ENCODE results near the gene SLC29A4.
"Not testable (repeated sequence)": the region's sequence is repeated elsewhere in the genome, so short reads cannot be mapped to it uniquely, and the experiment has no call there.

Gene SLC29A4

DNA sequence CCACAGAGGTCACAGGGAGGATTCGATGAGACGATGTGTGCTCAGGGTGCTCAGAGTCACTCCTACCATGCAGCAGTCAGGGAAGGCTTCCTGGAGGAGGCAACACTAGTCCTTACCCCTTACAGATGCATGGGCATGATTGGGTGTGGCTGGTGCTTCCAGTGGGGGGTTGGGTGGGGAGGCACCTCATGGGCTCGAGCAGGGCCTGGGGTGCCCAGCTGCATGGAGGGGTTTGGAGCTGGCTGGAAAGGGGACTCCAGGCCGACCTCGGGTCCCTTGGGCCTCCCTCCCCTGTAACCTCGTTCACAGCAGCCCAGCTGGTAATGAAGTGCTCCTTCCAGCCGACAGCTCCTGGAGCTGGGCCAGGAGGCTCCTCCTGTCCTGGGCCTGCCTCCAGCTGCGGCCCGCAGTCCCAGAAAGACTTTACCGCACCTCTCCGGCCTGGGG, 7.7 kb upstream of the SLC29A4 start:
- not testable (repeated sequence) for DNase-seq (ENCODE audit: low spot score)

DNA sequence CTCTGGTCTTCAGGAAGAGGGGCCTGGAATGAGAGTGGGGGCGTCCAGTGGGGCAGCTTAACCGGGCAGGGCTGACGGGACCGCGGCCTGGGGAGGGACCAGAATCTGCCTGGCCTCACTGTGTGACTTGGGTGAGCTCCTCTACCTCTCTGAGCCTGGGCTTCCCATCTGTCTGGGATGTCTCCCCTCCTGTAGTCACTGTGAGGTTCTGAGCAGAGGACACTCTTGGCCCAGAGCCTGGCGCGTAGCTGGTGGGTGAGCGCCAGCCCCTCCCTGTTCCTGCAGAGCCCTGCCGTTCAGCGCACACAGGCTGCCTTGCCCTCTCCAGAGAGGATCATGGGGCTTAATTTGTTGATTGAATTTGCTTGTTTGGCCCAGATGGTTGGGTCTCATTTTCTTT, 7.2 kb upstream of the SLC29A4 start:
- not testable (repeated sequence) for DNase-seq (ENCODE audit: low spot score)

DNA sequence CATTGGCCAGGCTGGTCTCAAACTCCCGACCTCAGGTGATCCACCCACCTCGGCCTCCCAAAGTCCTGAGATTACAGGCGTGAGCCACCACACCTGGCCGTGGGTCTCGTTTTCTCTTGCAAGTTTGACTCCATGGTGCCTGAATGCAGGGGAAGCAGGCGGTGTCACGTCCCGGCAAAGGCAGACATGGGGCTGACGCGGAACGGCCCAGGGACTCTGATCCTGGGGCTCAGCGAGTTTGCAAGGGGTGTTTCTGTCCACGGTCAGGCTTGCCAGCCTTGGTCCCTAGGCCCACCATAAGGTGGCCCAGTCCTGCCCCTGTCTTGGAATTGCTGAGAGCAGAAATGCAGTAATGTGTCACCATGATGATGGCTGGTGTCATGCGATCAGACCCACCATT, 6.6 kb upstream of the SLC29A4 start:
- not testable (repeated sequence) for DNase-seq (ENCODE audit: low spot score)

DNA sequence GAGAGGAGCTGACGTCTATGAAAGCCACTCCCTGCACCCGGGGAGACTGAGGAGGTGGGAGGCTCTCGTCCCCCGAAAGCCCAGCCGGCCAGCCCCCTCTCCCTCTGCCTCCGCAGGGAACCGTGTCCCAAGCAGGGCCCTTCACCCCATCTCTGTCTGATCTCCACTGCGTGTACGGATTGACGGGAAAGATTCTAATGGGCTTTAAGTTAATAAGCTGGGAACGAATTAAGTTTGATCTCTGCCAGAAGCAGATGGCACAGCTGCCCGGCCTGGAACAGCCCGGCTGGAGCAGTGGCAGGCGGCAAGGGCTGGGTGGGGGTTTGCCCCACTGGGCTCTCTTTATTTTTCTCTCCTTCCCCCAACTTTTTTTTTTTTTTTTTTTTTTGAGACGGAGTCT, 6.1 kb upstream of the SLC29A4 start:
- DNase-seq (ENCODE audit: low spot score), result no peak

DNA sequence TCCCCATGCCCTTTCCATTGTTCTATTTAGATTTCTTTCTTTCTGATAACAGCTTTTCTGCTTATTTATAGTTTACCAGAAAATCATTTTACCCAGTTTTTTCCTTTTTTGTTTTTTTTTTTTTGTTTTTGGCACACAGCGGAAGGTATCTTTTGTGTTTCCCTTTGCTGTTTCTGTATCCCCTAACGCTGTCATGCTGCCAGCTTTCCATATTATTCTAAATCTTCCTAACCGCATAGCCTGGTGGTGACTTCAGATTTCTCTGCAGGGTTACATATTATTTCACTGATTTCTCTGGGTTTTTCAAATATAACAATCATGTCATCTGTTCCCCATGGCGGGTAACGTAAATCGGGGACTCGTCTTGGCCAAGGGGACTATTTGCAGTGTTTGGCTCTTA, 4.0 kb upstream of the SLC29A4 start:
- no peak for DNase-seq (ENCODE audit: low spot score)

DNA sequence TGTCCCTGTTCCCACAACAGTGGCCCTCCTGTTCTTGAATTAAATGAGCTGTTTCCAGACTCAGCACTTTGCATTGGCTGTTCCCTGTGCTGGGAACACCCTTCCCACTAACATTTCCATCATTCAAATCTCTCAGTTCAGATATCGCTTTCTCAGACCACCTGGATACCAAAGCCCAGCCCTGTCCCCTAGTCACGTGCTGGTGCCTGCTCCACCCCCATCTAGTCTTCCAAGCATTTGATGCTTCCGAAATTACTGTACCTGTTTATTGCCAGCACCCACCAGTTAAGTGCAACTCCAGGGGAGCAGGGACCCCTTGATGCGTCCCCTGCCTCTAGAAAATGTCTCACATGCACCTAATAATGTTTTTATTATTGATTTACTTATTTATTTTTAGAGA, 3.0 kb upstream of the SLC29A4 start:
- DNase-seq (ENCODE audit: low spot score), result no peak

DNA sequence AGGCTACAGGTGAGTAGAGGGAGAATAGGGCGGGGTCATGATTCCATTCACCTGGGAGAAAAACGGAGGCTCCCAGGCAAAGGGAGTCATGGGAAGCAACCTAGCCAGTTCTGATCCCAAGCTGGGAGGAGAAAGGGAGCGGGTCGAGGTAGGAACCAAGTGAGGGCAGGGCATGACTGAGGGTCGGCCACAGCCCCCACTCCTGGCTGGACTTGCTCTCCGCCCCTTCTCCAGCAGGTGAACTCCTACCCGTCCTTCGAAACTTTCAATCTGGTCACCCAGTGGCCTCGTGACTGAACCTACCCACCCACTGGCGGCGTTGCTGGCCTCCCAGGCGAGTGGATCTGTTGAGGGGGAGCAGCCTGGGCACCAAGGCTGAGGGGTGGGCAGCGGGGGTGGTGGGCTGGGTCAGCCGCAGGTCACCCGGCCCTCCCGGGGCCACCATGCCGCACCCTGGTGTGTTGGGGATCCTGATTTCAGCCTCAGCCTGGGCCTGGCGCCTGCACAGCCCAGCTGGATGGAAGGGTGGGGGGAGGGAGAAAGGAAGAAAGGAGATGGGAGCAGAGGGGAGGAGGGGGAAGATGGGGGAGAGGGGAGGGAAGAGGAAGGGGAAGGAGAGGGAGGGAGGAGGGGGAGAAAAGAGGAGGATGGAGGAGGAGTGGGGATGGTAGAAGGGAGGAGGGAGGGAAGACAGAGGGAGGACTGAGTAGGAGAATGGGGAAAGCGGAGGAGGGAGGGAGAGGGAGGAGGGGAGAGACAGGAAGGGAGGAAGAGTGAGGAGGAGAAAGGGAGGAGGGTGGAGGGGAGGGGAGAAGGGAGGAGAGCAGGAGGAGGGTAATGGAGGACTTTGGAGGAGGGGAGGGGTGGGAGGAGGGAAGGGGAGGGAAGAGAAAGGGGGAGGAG, 894 bp upstream of the SLC29A4 start:
- not testable (repeated sequence) for DNase-seq (ENCODE audit: low spot score)

DNA sequence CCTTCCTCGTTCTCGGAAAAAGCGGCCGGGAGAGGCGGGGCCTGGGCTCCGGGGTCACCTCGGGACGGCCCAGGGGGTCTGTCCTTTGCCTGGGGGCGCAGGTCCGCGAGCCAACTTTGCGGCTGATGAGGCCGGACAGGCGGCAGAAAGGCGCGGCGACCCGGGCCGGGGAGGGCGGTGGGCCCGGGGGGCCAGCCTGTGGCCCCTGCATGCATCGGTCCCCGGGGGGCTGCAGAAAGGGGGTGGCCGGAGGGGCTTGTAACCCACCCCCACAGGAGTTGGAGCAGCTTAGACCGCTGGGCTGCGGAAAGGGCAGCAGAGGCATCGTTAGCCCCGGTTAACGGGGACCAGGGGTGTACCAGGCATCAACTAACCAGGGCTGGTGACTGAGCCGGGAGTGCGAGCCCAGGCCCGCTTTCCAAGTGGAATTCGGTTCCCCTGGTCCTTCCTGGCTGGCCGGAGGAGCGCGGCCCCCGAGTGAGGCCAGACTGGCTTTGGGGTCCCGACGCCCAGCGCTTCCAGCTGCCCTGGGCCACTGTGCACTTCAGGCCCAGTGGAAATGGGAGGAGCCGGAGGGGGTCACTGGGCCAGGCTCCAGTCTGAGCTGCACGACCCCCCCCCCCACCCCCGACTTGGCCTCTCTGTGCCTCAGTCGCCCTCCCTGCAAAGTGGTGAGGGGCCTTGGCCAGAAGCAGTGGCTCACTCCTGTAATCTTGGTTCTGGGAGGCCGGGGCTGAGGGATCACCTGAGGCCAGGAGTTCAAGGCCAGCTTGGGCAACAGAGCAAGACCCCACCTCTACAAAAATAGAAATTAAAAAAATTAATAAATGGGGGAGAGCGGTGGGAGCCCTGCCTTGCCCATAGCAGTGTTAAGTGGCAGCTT, 919 bp downstream of the SLC29A4 start:
- no peak for DNase-seq (ENCODE audit: low spot score)

DNA sequence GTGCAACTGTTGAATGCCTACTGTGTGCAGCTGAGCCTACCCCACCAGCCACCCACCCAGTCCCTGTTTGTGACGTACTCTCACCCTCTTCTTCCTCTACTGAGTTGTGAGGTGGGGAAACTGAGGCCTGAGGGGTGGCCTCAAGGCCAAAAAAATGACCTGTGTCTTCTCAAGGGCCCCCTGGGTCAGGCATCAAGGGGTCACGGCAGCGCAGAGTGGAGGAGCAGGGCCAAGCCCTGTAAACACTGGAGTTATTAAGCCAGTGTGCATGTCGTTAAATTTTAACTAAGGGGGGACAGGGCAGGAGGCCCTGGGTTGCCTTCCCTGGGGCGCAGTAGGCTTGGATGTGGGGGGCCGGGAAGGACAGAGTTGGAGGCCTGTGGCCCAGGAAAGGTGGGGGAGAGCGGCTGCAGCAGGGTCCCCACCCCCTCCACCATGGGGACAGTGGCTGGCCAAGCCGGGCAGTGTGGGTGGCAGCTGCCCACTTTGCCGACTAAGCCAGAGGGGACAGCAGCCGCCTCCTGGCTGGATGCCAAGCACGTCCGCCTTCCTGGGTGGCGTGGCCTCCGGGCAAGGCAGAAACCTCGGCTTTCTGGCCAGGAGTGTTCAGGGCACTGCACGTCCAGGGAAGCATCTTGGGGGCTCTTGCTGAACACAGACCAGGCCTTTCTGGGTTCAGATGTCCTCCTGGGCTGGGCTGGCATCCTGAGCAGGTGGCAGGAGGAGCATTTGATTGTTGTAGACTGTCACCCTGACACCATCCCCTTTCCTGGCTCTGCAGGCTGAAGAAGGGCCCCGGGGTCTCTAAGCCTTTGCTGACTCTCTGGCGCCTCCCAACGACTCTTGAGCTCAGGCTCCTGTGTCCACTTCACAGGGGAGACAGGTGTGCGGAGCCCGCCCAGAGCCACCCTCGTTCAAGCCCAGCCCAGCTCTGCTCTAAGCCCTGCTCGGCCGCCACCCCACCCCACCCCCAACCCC, 1.9 kb downstream of the SLC29A4 start:
- no peak for DNase-seq (ENCODE audit: low spot score)

DNA sequence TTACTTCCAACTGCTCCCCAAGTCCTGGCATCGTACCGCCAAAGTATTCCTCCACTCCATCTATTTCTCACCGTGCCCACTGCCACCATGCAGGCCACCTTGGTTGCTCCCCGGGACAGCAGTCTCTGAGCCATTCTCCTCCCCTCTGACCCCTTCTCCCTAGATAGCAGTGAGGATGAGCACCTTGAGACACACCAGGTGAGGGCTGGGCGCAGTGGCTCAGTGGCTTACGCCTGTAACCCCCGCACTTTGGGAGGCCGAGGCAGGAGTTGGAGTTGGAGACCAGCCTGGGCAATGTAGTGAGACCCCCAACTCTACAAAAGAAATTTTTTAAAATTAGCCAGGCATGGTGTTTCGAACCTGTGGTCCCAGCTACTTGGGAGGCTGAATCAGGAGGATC, 4.2 kb downstream of the SLC29A4 start:
- DNase-seq (ENCODE audit: low spot score), result no peak

DNA sequence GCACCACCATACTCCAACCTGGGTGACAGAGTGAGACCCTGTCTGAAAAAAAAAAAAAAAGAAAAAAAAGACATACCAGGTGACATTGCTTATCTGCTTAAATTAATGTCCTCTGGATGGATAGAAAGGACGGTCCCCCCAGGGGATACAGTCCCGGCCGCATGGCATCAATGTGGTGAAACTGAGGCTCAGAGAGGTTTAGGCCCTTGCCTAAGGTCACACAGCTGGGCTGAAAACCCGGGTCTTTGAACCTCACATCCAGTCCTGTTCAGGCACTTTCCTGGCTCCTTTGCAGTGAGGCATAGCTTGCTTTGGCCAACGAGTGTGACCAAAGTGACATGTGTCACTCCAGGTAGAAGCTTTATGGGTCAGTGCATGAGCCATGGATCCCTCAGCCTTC, 4.6 kb downstream of the SLC29A4 start:
- not testable (repeated sequence) for DNase-seq (ENCODE audit: low spot score)

DNA sequence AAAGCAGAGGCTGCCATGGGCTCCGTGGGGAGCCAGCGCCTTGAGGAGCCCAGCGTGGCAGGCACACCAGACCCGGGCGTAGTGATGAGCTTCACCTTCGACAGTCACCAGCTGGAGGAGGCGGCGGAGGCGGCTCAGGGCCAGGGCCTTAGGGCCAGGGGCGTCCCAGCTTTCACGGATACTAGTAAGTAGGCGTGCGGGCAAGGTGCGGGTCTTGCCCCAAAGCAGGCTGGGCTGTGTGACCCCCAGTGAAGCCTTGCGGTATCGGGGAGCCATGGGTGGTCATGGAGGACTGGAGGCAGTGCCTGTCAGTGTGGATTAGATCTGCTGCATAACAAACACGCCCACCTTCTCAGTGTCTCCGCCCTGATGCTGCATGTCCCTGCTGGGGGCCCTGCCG, 5.1 kb downstream of the SLC29A4 start:
- no peak for DNase-seq (ENCODE audit: low spot score)

DNA sequence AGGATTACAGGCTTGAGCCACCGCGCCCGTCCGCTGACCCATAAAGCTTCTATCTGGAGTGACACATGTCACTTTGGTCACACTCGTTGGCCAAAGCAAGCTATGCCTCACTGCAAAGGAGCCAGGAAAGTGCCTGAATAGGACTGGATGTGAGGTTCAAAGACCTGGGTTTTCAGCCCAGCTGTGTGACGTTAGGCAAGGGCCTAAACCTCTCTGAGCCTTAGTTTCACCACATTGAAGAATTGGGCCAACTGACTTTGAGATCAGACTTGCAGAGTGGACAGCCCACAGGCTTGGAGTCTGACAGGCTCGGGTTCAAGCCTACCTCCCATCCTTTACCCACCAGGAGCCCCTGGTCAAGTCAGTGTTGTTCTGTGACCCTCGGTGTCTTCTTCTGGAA, 5.8 kb downstream of the SLC29A4 start:
- DNase-seq (ENCODE audit: low spot score), result not testable (repeated sequence)

DNA sequence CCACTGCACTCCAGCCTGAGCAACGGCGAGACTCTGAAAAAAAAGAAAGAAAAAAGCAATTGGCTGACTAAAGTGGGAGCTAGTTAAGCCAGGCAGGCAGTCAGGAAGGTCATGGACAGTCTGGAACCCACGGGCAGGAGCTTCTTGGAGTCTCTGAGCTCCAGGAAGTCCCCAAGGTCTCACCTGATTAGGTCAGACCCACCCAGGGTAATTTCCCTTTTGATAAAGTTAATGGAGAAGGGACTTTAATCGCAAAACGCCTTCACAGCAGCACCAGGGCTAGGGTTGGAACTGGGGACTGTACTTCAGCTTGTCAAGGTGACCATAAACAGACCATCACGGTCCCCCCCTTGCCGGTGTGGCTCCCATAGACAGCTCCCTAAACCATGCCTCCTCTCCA, 6.6 kb downstream of the SLC29A4 start:
- DNase-seq (ENCODE audit: low spot score), result no peak

DNA sequence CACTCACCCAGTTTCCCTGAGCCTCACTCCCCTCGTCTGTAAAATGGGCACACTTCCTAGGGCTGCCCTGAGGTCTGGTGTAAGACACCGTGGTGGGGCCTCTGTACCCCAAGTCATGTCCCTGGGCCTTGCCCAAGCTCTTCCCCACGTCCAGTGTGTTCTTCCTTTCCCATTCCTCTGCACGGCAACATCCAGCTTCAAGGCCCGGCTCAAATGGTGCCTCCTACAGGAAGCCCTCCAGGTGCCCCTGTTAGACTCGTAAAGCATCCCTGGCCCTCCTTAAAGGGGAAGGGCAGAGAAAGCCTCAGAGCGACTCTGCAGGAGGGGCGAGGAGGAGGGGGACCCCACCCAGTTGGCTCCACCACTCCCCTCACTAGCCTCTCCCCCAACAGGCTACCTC, 8.6 kb downstream of the SLC29A4 start:
- no peak for DNase-seq (ENCODE audit: low spot score)

DNA sequence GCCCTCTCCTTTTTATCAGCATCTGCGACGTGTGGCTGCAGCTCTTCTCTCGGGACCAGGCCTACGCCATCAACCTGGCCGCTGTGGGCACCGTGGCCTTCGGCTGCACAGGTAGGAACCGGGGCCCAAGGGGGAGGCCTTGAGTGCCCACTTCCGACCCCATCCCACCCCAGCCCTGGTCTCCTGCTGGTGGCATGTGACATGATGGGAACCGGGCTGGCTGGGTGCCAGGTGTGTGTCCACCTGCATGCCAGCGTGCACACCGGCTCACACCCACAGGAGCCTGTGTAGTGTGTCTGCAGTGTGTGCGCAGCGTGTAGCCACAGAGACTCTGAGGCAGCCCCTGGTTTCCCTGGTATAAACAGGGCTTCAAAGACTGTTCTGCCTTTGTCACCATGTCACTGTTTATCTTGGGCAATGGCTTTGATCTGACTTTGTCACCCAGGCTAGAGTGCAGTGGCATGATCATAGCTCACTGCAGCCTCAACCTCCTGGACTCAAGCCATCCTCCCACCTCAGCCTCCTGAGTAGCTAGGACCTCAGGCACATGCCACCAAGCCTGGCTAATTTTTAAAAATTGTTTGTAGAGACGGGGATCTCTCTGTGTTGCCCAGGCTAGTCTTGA, 9.1 kb downstream of the SLC29A4 start:
- not testable (repeated sequence) for DNase-seq (ENCODE audit: low spot score)

DNA sequence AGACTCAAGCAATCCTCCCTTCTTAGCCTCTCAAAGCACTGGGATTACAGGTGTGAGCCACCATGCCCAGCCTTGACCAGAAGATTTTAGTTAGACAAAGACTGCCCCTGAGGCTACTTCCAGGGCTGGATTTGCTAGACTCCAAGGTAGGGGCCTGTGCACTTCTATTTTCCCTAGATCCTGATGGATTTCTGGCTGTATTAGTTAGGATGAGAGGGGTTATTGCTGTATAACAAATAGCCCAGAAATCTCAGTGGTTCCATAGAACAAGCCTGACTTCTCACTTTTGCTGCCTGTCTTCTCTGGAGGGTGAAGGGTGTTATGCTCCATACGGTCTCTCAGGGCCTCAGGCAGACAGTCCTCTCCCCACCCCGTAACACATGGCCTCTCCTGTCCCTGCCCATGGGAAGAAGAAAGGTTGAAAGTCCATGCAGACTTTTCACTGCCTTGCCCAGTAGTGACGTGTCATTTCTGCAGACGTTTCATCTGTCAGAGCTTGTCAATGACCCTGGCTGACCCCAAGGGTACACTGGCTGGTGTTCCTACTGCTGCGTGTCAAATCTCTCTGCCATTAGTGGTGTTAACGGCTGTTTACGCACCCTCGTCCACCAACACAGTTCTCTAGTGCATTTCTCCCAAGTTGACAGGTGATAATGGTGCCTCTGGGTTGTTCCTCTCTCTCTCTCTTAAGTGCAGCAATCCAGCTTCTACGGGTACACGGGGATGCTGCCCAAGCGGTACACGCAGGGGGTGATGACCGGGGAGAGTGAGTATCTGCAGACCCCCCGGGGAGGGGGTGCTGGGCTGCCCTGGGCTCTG, 11.6 kb downstream of the SLC29A4 start:
- DNase-seq (ENCODE audit: low spot score), result no peak

DNA sequence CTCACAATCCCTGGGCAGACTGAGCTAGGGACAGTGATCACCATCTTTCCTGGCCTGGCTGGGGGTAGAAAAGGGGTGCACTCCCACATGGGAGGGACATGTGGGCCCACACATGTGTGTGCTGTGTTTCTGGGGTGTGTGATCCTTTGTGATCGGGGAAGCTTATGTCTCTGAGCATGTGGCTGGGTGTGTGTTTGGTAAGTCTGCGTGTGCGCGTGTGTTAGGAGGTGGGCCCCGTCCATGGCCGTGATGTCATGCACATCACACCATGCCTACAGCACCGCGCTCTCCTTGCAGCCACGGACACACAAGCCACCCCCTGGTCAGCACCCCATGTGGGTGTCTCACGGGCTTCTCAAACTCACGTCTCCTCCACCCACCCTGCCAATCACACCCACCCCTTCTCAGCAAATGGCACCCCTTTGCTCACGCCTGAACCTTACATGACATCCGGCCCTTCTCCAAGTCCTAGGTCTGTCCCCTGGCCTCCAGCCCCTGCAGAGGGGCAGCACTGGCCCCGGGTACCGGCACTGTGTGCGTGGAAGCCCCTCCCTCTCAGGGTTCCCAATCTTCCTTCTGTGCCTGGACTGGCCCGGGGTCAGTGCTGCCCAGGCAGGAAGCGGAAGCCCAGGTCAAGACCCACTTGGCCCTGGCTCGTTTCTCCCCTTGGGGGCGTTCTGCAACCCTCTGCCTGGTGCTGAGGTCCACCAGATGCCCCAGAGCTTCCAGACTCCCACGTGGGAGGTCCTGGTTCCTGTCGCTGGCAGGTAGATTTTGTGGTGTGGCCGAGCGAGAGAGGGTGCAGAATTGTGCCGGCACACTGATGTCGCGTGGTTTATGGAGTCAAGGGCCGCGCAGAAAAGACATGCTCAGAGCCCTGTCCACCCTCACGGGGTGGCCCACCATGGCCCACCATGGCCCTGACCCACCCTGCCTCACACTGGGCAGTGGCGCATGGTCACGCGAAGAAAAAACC, 12.6 kb downstream of the SLC29A4 start:
- no peak for DNase-seq (ENCODE audit: low spot score)

DNA sequence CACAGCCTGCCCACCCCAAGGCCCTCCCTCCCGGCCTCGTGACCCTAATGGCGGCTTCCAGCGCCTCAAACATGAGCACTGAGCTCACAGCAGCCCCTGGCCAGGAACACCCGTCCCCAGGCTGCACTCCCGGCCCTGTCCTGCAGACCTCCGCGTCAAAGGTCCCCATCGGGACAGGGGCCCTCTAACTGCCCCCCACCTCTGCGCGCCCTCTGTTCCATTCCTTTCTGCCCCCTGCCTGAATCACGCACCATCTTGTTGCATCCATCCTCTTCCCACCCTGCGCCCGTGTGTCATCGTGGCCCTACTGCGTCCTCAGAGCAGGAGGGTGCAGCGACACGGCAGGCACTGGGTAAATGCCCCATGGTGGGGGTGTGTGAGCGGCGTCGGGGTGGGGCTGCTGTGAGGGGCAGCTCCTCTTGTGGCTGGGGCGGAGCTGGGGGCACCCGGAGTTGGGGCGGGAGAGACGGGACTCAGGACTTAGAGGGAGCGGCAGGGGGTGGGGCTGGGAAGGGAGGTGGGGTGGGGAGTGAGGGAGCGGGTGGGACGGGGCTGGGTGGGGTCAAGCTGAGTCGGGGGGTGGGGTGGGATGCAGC, 13.4 kb downstream of the SLC29A4 start:
- DNase-seq (ENCODE audit: low spot score), result no peak
